GM23338 (cell line): ENCODE measurements around the gene ADAMTSL2. TPM values are rescaled to one million over a fixed set of nuclear protein-coding genes. Genes with fewer than 3 reads are reported as not detected.

Experiments used
- ATAC-seq: fragments of 200-7000 bp; cut with Tn5 transposase; 3 replicates; pipeline ENCODE4 v1.9.1; 2020
- DNase-seq: peaks from one replicate; pipeline ENCODE4 v3.0.0-alpha.2; 2015; ENCODE audit warnings: low spot score
- H2AFZ ChIP-seq: fragments of 200-600 bp; sonication (generic); 2 replicates; pipeline ENCODE4 v1.8.0; 2016; ENCODE audit warnings: antibody characterized with exemption, mild to moderate bottlenecking, moderate library complexity
- H3F3A ChIP-seq: fragments of 200-600 bp; sonication (generic); replicated peaks from 2 replicates; pipeline ENCODE4 v1.8.0; 2017; ENCODE audit warnings: antibody characterized with exemption, mixed run types, low read depth
- H3K27ac ChIP-seq: fragments of 200-600 bp; sonication (generic); 2 replicates; pipeline ENCODE4 v1.6.1; 2016; ENCODE audit warnings: low read depth
- H3K27me3 ChIP-seq: fragments of 200-600 bp; sonication (generic); 2 replicates; pipeline ENCODE4 v1.8.0; 2016; ENCODE audit warnings: mild to moderate bottlenecking, mixed run types, moderate library complexity; ENCODE audit not compliant: insufficient read depth
- H3K36me3 ChIP-seq: fragments of 200-600 bp; sonication (generic); 2 replicates; pipeline ENCODE4 v1.8.0; 2016; ENCODE audit warnings: mild to moderate bottlenecking; ENCODE audit not compliant: insufficient read depth
- H3K4me1 ChIP-seq: fragments of 200-600 bp; sonication (generic); 2 replicates; pipeline ENCODE4 v1.8.0; 2016; ENCODE audit warnings: mild to moderate bottlenecking, moderate library complexity; ENCODE audit not compliant: insufficient read depth
- H3K4me2 ChIP-seq: fragments of 200-600 bp; sonication (generic); 2 replicates; pipeline ENCODE4 v1.7.1; 2017; ENCODE audit warnings: mixed run types
- H3K4me3 ChIP-seq: fragments of 200-600 bp; sonication (generic); 2 replicates; pipeline ENCODE4 v1.6.1; 2016; ENCODE audit warnings: mixed run types
- H3K79me2 ChIP-seq: fragments of 200-600 bp; sonication (generic); replicated peaks from 2 replicates; pipeline ENCODE4 v1.8.0; 2017; ENCODE audit warnings: mild to moderate bottlenecking; ENCODE audit not compliant: insufficient read depth
- H3K9me2 ChIP-seq: fragments of 200-600 bp; sonication (generic); 2 replicates; pipeline ENCODE4 v1.8.0; 2017; ENCODE audit not compliant: insufficient read depth
- H4K20me1 ChIP-seq: fragments of 200-600 bp; sonication (generic); replicated peaks from 2 replicates; pipeline ENCODE4 v1.8.0; 2017; ENCODE audit warnings: mild to moderate bottlenecking; ENCODE audit not compliant: insufficient read depth
- H3K27ac Mint-ChIP-seq: 2 replicates; pipeline ENCODE4 v1.8.0; 2020; ENCODE audit warnings: inconsistent platforms, mild to moderate bottlenecking, moderate library complexity, mixed read lengths
- H3K27me3 Mint-ChIP-seq: 3 replicates; pipeline ENCODE4 v1.8.0; 2022; ENCODE audit warnings: low read depth, mild to moderate bottlenecking, moderate library complexity, mixed read lengths, inconsistent platforms; ENCODE audit not compliant: insufficient read depth, poor library complexity
- H3K36me3 Mint-ChIP-seq: 3 replicates; pipeline ENCODE4 v1.8.0; 2021; ENCODE audit warnings: low read depth, mild to moderate bottlenecking, inconsistent platforms, moderate library complexity, mixed read lengths
- H3K4me1 Mint-ChIP-seq: 3 replicates; pipeline ENCODE4 v1.8.0; 2020; ENCODE audit warnings: mild to moderate bottlenecking, inconsistent platforms, mixed read lengths
- H3K4me3 Mint-ChIP-seq: 3 replicates; pipeline ENCODE4 v1.8.0; 2021; ENCODE audit warnings: moderate library complexity, mild to moderate bottlenecking, inconsistent platforms, mixed read lengths
- H3K9me3 Mint-ChIP-seq: 3 replicates; pipeline ENCODE4 v1.8.0; 2020; ENCODE audit warnings: moderate library complexity, mild to moderate bottlenecking, inconsistent platforms, mixed read lengths
- CREB1 ChIP-seq: fragments of 250-450 bp; sonication (Bioruptor Pico); IDR thresholded peaks from 2 replicates; pipeline ENCODE4 v1.5.0; 2020; ENCODE audit warnings: low read depth, mild to moderate bottlenecking, moderate library complexity
- CTCF ChIP-seq, 2 experiments: fragments of 200-600 bp in 1 of 2; sonication (generic) in 1 of 2; conservative IDR thresholded peaks; 2 replicates each; pipeline versions ENCODE4 v1.5.1 to v1.6.1; 2016 to 2017; ENCODE audit warnings: antibody characterized with exemption in 2 of 2, low read depth in 2 of 2, mild to moderate bottlenecking in 2 of 2, moderate library complexity in 1 of 2
- ETS1 ChIP-seq: IDR thresholded peaks from 2 replicates; pipeline ENCODE4 v1.6.1; 2016; ENCODE audit warnings: antibody characterized with exemption
- EZH2 ChIP-seq: fragments of 200-600 bp; sonication (generic); IDR thresholded peaks from one replicate; pipeline ENCODE4 v1.8.0; 2017; ENCODE audit warnings: antibody characterized with exemption, mild to moderate bottlenecking, low read depth; ENCODE audit not compliant: unreplicated experiment
- EZH2phosphoT487 ChIP-seq: fragments of 200-600 bp; sonication (generic); IDR thresholded peaks from one replicate; pipeline ENCODE4 v1.8.1; 2018; ENCODE audit warnings: antibody characterized with exemption; ENCODE audit not compliant: unreplicated experiment
- JUNB ChIP-seq: IDR thresholded peaks from one replicate; pipeline ENCODE4 v1.6.1; 2016; ENCODE audit warnings: antibody characterized with exemption; ENCODE audit not compliant: unreplicated experiment
- NANOG ChIP-seq: IDR thresholded peaks from 2 replicates; pipeline ENCODE4 v1.6.1; 2016; ENCODE audit warnings: antibody characterized with exemption, borderline replicate concordance
- POLR2AphosphoS5 ChIP-seq: IDR thresholded peaks from 2 replicates; pipeline ENCODE4 v1.6.1; 2016; ENCODE audit warnings: antibody characterized with exemption, low read depth
- REST ChIP-seq: IDR thresholded peaks from one replicate; pipeline ENCODE4 v1.6.1; 2018; ENCODE audit warnings: antibody characterized with exemption; ENCODE audit not compliant: unreplicated experiment
- STAT1 ChIP-seq: IDR thresholded peaks from one replicate; pipeline ENCODE4 v1.6.1; 2016; ENCODE audit warnings: antibody characterized with exemption; ENCODE audit not compliant: unreplicated experiment
- ZNF114 ChIP-seq: fragments of 250-450 bp; sonication (Bioruptor Pico); IDR thresholded peaks from 2 replicates; pipeline ENCODE4 v1.5.0; 2020; ENCODE audit warnings: mild to moderate bottlenecking, moderate library complexity
- ZNF331 ChIP-seq: fragments of 250-450 bp; sonication (Bioruptor Pico); IDR thresholded peaks from 2 replicates; pipeline ENCODE4 v1.5.0; 2020; ENCODE audit warnings: low read depth, mild to moderate bottlenecking, moderate library complexity
- ZNF462 ChIP-seq: fragments of 250-450 bp; sonication (Bioruptor Pico); IDR thresholded peaks from 2 replicates; pipeline ENCODE4 v1.5.0; 2020; ENCODE audit warnings: mild to moderate bottlenecking, moderate library complexity
- polyA plus RNA-seq: library from polyadenylated mRNA; unstranded; fragments of >200 nt; fragmentation: Nextera tagmentation; extraction: Ambion mirVana; gene quantifications from 2 replicates; pipeline ENCODE4 v1.2.1, GENCODE V29; 2016
- total RNA-seq: library from RNA; depleted of rRNA; stranded (reverse); fragments of >200 nt; shearing (Covaris generic); gene quantifications from 2 replicates; pipeline ENCODE4 v1.2.3, GENCODE V29; 2014

Gene ADAMTSL2
- total and polyA plus RNA-seq, 2 experiments from 2014 or later = 0.15 to 0.66 TPM

GRCh38 chr9:133509179-133510083 lies 25.1 kb upstream of the ADAMTSL2 start:
- ATAC-seq (peak; percentile 81), DNase-seq (peak; percentile 77)
- H2AFZ ChIP-seq = peak overlapping the region; percentile 73; the same call in 1 of the 2 replicates
- TF ChIP-seq STAT1 (no peak), POLR2AphosphoS5 (no peak), EZH2 (no peak), ZNF331 (no peak), JUNB (no peak), ZNF462 (no peak), ZNF114 (no peak), EZH2phosphoT487 (no peak), CREB1 (CRISPR knock-in tag) (no peak), NANOG (no peak), CTCF (conservative IDR thresholded peaks at IDR 0.05; ENCODE audit: low read depth in 2 of 2) (no peak), ETS1 (no peak), REST (no peak)
- no peaks in the 10 kb centered on the region for H3K79me2 ChIP-seq
- peak overlapping the region; percentile 60 for H3K4me2 ChIP-seq
- H3K27me3 ChIP-seq = no peaks in the 10 kb centered on the region
- Mint-ChIP-seq H3K36me3 (no peaks in the 10 kb centered on the region), H3K27me3 (peaks cover 5% of the 10 kb centered on the region), H3K9me3 (no peaks in the 10 kb centered on the region), H3K27ac (no peak overlapping the region), H3K4me3 (peak overlapping the region; percentile 53), H3K4me1 (peaks cover 21% of the 10 kb centered on the region)
- peaks cover 15% of the 10 kb centered on the region for H3K4me1 ChIP-seq
- H3K27ac ChIP-seq = 0 out of 2 replicates have a peak overlapping the region, but pooled peaks have one; percentile 33
- H3K4me3 ChIP-seq = no peak overlapping the region
- H4K20me1 ChIP-seq = no peaks in the 10 kb centered on the region
- H3K9me2 ChIP-seq = no peaks in the 10 kb centered on the region
- H3K36me3 ChIP-seq = no peaks in the 10 kb centered on the region
- peaks cover 5% of the 10 kb centered on the region; the same call in 1 of the 2 replicates for H3F3A ChIP-seq
